GM18909 (cell line): ENCODE results near the gene LRRC27.

ENCODE experiments used
- ATAC-seq: cut with Tn5 transposase; IDR thresholded peaks from one replicate; pipeline ENCODE4 v1.9.1; 2021; ENCODE audit warnings: mild to moderate bottlenecking; ENCODE audit not compliant: unreplicated experiment, poor library complexity

Gene LRRC27

GRCh38 chr10:132353456-132354355 lies 21.7 kb downstream of the LRRC27 start:
- ATAC-seq = no peak

GRCh38 chr10:132354356-132355094 lies 22.5 kb downstream of the LRRC27 start:
- ATAC-seq = no peak

- ATAC-seq = no peak
Observed at GRCh38 chr10:132355297-132355696, 23.3 kb downstream of the LRRC27 start.

GRCh38 chr10:132355754-132356153 lies 23.8 kb downstream of the LRRC27 start:
- ATAC-seq = no peak

- ATAC-seq = no peak
Observed at GRCh38 chr10:132356621-132357195, 24.7 kb downstream of the LRRC27 start.

- no peak for ATAC-seq
Observed at GRCh38 chr10:132357286-132358058, 25.5 kb downstream of the LRRC27 start.

- ATAC-seq = no peak
Observed at GRCh38 chr10:132359305-132360040, 27.5 kb downstream of the LRRC27 start.

- ATAC-seq = no peak
Observed at GRCh38 chr10:132360766-132361447, 28.9 kb downstream of the LRRC27 start.

GRCh38 chr10:132361581-132362101 lies 29.6 kb downstream of the LRRC27 start:
- no peak for ATAC-seq

GRCh38 chr10:132362151-132362611 lies 30.2 kb downstream of the LRRC27 start:
- no peak for ATAC-seq

- ATAC-seq = no peak
Observed at GRCh38 chr10:132363376-132363775, 31.4 kb downstream of the LRRC27 start.

- no peak for ATAC-seq
Observed at GRCh38 chr10:132363921-132364593, 32.1 kb downstream of the LRRC27 start.

GRCh38 chr10:132364594-132364970 lies 32.6 kb downstream of the LRRC27 start:
- no peak for ATAC-seq

- ATAC-seq = no peak
Observed at GRCh38 chr10:132365102-132365501, 33.1 kb downstream of the LRRC27 start.

- no peak for ATAC-seq
Observed at GRCh38 chr10:132366006-132366405, 34.0 kb downstream of the LRRC27 start.

- ATAC-seq = no peak
Observed at GRCh38 chr10:132366499-132366898, 34.5 kb downstream of the LRRC27 start.

GRCh38 chr10:132368391-132368790 lies 36.4 kb downstream of the LRRC27 start:
- ATAC-seq = no peak

GRCh38 chr10:132368881-132369635 lies 37.1 kb downstream of the LRRC27 start:
- no peak for ATAC-seq
